ENCODE results near the gene SHC3.

GRCh38 chr9:89047667-89048066 is 131.0 kb downstream of the SHC3 start:
- TF ChIP-seq CTCF (IDR thresholded peaks at IDR 0.05) = no peak
- no peak for TF ChIP-seq POLR2A (IDR thresholded peaks at IDR 0.05; ENCODE audit: low read depth)
